Jurkat, Clone E6-1 (cell line): ENCODE measurements around the gene SBK1.
A peak's percentile ranks its signal among the peaks of the same experiment; 100 is the strongest.

Experiments used
- DNase-seq: peaks from one replicate; pipeline ENCODE4 v3.0.0-alpha.2; 2011; ENCODE audit warnings: low read depth, low spot score
- H3K4me3 ChIP-seq: 2 replicates; pipeline ENCODE4 v1.5.1; 2011; ENCODE audit warnings: mild to moderate bottlenecking, low read length, control low read depth, moderate library complexity

Gene SBK1

DNA sequence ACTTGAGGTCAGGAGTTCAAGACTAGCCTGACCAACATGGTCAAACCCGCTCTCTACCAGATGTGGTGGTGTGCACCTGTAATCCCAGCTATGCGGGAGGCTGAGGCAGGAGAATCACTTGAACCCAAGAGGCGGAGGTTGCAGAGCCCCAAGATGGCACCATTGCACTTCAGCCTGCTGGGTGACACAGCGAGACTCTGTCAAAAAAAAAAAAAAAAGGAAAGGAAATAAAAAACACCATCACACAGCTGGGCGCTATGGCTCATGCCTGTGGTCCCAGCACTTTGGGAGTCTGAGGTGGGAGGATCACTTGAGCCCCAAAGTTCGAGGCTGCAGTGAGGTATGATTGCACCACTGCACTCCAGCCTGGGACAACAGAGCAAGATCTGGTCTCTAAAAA is 13.3 kb upstream of the SBK1 start:
- DNase-seq = peak; percentile 46
- no peak overlapping the region for H3K4me3 ChIP-seq

DNA sequence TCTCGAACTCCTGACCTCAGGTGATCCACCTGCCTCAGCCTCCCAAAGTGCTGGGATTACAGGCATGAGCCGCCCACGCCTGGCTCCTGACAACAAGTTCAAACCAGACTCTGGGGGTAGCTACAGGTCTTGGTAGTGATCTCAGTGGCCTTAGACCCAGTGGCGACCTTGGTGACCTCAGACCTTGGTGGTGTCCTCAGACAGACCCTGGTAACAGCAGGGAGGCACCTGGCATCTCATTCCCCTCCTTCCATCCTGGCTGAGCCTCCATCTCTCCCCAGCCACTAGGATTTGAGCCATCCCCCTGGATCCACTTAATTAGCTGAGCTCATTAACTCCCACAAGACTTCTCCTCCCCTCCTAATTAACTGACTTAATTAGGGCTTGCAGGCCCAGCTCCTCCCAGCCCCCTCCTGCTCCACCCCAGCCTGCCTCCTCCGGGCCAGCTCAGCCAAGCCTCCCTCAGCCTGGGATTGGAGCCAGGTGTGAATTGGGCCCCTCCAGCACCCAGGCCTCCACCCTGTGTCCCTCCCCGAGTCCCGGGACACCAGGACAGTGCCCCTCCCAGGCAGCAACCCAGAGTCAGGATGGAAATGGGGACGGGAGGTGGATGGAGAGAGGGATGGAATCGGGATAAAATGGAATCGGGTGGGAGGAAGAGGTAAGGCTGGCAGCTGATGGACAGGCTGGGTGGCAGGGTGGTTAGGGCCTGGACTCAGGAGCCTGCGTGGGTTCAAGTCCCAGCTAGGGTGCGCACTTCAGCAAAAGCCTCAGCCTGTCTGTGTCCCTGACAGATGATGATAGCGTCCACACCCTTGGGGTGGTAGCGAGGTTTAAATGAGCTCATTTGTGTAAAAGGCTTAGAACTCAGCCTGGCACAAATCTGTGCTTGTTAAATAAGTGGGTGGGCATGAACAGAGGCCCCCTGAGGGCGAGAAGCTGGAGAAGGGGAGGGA is 11.2 kb upstream of the SBK1 start:
- H3K4me3 ChIP-seq = no peak overlapping the region
- no peak for DNase-seq

DNA sequence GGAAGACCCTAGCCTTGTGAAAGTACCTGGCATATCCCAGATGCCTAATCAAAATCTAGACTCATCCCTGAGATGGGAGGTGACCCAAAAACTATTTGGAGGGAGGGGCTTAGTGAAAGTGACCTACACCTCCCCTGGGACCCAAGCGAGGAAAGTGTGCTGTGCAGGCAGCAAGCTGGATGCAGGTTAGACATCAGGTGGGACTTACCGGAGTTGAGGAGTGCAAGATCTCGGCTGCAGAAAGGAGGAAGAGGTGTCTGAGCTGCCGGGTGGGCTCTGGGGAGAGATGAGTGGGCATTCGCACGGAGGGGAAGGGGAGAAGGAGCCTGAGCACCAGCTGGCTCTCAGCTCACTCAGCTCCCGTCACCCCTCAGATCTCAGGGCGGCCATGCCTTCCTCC is 10.3 kb upstream of the SBK1 start:
- no peak overlapping the region for H3K4me3 ChIP-seq
- DNase-seq = no peak

DNA sequence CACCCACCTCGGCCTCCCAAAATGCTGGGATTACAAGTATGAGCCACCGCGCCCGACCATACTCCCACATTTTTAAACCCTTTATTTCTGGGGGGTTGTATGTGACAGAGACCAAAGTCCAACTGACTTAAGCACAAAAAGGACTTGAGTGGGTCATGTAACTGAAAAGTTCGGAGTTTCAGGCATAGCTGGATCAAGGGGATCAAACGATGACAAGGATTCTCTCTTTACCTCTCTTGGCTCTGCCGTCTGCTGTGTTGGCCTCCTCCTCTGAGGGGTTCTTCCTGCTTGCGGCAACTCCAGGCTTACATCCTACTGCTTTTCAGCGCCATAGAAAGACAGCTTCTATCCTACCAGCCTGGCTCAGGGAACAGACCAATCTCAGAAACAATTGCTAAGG is 9.2 kb upstream of the SBK1 start:
- no peak for DNase-seq
- no peak overlapping the region for H3K4me3 ChIP-seq

DNA sequence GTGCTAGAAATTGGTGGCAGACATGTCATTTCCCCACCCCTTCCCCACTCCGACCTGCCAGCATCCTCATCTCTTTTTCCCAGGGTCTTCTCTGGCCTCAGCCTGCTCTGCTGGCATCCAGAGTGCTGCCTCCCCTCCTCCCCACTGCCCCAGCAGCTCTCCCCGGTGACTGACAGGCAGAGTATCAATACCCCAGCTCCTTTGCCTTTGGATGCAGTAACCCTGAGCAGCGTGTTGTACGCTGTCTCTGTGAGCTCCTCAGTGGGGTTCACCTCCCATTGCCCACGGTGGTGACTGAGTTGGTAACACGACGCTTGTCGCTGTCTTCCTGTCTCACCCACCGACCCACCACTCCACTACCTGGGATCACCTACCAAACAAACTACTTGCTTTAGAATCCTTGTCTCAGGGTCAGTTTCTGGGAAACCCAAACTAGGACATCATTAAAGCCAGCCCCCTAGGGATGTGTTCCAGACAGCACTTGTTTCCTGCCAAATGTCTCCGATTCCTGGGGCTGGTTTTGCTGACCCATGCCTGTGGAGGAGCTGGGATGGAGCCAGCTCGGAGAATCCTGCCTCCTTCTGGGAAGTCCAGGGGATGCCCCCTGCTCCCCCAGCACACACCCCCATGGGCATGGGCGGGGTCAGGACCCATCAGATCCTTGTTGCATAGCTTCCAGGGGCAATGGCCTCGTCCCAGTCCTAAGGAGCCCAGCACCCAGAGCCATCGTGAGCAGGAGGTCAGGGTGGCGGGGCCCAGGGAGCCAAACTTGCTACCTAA is 8.3 kb upstream of the SBK1 start:
- no peak for DNase-seq
- H3K4me3 ChIP-seq = no peak overlapping the region

DNA sequence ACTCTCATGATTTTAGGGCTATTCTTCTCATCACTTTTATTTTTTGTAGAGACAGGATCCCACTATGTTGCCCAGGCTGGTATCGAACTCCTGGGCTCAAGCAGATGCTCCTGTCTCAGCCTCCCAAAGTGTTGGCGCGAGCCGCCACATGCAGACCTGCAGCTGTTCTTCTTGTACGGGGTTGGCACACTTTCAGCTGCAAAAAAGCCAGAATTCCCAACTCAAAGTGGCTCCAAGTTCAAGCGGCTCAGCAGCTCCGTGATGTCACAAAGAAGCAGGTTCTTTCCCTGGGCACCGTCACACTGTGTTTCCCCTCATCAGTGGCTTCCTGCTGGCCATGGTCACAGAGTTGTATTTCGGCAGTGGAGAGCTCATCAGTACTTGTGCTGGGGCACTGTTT is 6.7 kb upstream of the SBK1 start:
- no peak overlapping the region for H3K4me3 ChIP-seq
- DNase-seq = no peak

DNA sequence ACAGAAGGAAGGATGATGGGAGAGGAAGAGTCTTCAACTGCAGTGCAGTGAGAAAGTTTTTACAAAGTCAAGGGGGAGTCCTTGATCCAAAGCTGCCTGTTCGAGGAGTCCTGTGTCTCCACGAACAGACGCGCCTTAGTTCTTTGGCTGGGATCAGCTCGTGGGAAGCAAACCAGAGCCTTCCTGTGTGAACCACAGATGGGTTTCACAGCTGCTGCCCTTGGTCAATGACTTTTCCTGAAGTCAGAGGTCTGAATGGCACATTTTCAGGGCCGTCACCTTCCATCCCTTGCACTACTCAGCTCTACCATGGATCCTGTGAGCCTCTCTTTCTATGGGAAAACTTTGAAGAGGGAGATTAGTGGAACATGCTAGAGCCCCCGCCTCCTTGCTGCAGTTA is 4.2 kb upstream of the SBK1 start:
- no peak for DNase-seq

DNA sequence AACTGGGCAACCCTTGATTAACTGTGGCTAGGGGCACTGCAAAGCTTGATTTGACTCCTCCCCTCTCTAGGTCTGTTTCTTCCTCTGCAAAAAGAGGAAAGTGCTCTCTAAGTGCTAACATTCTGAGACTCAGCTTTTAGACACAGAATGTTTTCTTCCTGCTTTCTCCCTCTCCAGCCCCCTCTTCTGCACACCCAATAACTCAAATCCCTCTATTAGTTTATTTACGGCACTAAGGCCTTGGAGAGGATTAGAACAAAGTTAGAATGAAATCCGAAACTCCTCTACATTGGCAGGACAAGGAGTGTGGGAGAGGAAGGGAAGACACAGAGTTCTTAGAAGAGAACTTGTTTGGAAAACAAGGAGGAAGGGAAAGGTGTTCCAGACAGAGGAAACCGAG is 3.3 kb upstream of the SBK1 start:
- DNase-seq = no peak

More for the DNA sequence above, 4.2 kb upstream of the SBK1 start:
- H3K4me3 ChIP-seq = no peak overlapping the region

DNA sequence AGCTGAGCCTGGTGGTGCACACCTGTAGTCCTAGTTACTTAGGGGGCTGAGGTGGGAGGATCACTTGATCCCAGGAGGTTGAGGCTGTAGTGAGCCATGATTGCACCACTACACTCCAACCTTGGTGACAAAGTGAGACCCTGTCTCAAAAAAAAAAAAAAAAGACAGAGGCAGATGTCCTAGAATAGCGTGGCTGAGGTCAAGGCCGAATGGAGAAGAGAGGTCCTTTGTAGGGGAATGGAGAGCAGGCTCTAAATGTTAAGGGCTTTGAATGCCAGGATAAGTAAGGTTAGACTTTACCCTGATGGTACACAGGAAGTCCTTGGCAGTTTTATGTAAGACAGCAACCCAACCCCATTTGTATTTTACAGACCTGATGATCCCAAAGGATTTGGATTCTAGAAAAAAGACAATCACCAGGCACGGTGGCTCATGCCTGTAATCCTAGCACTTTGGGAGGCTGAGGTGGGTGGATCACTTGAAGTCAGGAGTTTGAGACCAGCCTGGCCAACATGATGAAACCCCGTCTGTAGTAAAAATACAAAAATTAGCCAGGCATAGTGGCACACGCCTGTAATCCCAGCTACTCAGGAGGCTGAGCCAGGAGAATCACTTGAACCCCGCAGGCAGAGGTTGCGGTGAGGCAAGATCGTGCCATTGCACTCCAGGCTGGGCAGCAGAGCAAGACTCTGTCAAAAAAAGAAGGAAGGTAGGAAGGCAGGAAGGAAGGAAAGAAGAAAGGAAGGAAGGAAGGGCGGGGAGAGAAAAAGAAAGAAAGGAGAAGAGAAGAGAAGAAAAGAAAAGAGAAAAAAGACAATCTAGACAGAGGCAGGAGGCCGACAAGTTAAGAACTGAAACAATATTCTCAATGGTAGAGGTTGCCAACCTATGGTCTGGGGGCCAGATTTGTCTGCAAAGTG is 2.1 kb upstream of the SBK1 start:
- DNase-seq = no peak
- H3K4me3 ChIP-seq = no peak overlapping the region

More for the DNA sequence above, 3.3 kb upstream of the SBK1 start:
- H3K4me3 ChIP-seq = no peak overlapping the region

DNA sequence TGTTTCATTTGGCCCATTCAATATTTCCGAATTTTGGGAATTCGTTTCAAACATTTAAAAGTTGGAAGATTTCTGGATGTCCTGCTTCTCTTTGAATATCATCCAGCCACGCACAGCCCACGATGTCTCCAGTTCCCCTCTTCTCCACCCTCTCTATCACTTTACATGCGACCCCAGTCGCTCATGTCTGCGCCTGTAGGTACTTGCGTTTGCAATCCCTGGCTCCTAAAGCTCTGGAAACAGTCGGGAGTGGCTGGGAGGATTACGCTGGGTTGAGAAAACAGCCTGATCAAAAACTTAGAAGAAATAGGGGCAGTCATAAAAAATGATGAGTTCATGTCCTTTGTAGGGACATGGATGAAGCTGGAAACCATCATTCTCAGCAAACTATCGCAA is 1.5 kb upstream of the SBK1 start:
- H3K4me3 ChIP-seq = no peak overlapping the region
- no peak for DNase-seq

DNA sequence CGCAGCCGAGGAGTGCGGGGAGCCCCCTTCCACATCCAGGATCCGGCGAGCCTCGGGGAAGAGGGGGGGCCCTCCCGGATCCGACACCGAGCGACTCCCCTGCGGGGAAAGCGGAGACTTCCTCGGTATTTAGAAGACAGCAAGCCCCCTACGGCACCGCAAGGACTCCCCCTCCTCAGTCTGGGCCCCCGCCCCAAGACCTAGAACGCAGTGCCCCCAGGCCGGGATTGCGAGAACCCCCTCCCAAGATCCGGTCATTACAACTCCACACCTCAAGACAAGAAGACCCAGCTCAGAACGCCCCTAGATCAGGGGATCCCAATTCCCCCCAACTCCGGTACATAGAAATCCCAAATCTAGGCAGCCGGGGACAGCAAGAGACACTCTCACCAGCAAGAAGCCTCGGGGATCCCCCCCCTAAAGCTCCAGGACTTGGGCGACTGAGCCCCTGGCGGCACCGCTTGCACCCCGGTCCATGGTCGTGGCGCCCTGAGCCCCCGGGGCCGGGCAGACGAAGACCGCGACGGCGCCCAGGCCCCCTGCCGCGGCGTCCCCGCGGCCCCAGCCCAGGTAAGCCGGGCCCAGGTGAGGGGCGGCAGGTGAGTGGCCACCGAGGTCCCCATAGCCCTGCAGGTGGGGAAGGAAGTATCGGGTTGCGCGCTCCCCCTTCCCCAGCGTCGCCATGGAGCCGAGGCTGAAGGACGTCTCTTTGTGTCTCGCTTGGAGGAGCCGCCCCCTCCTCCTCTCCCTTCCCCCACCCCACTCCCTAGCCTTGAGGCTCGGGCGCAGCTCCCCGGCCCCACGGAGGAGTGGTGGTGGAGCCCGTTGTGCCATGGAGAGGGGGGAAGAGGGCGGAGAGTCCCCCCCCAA is 641 bp downstream of the SBK1 start:
- DNase-seq = no peak
- H3K4me3 ChIP-seq = peak overlapping the region; percentile 78

DNA sequence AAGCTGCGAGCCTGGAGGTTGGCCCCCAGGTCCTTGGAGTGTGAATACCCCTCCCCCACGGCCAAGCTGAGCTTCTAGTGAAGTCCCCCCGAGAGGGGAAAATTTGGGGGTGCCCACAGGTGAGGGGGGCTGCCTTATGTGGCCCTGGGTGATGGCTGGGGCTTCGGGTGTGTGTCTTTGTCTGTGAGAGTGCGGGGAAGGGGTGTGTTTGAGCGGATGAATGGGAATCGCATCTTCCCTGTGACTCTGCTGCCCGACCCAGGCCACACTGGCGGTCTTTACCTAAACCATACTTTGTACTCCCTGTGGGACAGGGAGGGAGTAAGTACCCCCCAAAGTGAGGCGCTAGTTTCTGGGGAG is 1.3 kb downstream of the SBK1 start:
- no peak for DNase-seq
- H3K4me3 ChIP-seq = peak overlapping the region; percentile 78

DNA sequence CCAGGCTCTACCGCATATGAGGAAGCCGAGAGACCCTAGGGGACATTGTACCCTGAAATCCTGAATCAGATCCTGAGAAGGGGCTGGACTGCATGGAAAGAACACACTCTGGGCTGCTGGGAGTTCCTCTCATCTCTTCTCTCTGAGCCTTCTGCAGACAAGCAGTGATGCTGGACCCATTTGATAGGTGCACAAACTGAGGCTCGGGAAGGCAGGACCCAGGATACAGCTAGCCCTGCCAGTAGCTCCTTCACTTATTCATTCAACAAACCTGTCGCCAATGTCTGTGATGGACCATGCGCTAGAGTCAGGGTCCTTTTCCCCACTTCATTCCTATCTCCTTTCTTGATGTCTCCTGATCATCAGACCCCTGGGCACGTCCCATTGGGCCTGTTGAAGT is 1.9 kb downstream of the SBK1 start:
- no peak overlapping the region for H3K4me3 ChIP-seq
- no peak for DNase-seq

DNA sequence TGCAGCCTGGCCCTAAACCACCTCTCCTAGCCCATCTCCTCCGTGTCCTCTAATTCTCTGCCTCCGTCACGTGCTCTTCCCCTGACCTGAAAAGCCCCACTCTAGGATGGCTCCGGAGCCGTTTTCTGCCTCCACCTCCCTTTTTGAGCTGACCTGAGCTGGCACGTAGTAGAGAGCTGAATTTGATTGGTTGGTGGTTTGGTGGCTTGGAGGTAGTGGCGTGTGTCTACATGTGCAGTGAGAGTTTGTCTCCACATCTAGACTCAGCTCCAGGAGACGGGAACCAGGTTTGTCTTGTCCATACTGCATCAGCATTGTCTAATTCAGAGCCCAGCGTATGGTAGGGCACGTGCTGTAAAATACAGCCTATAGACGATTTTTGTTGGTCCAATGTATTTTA is 3.0 kb downstream of the SBK1 start:
- no peak overlapping the region for H3K4me3 ChIP-seq
- no peak for DNase-seq

DNA sequence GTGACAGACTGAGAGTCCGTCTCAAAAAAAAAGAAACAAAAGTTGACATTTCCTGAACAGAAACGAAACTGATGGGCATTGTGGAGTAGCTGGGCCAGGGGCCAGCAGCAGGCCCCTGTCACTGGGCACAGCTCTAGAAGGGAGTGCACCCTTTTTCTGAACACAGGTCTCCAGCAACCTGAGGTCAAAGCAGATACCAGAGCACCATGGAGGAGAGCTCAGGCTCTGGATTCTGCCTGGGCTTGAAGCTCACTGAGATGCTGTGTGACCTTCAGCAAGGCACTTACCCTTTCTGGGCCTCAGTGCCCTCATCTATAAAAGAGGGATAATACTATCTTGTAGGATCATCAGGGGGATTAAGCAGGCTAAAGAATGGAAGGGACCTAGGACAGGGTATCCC is 5.0 kb downstream of the SBK1 start:
- DNase-seq = no peak
- H3K4me3 ChIP-seq = no peak overlapping the region

DNA sequence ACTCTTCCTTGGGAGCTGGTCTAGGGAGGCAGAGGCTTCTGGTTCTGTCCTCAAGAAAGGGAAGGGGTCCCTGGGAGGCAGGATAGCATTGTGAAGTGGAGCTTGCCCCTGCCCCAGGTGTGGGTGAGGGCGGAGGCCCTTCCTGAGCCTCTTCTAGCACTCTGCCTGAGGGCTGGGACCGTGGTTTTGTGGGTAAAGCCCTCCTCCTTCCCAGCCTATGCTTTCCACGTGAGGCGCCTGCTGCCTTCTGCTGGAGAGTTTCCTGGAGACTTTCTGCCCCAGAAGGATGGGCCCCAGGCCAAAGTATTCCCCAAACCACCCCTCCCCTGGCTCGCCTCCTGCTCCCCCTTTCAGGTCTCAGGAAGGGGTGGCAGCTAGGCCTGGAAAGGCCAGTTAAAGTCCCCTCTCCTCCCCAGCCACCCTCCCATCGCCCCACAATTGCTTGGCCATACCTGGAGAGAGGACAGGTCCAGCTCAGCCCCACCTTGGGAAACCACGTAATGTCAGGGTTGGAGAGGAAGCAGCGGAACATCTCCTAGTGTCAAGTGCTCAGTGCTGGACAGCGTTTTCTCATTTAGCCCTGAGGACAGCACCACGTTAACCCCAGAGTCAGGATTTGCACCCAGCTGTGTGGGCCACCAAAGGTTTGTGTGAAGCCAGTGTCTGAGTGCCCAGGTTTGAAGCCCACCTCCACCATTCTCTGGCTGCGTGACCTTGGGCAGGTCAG is 5.6 kb downstream of the SBK1 start:
- DNase-seq = peak; percentile 70
- H3K4me3 ChIP-seq = no peak overlapping the region

DNA sequence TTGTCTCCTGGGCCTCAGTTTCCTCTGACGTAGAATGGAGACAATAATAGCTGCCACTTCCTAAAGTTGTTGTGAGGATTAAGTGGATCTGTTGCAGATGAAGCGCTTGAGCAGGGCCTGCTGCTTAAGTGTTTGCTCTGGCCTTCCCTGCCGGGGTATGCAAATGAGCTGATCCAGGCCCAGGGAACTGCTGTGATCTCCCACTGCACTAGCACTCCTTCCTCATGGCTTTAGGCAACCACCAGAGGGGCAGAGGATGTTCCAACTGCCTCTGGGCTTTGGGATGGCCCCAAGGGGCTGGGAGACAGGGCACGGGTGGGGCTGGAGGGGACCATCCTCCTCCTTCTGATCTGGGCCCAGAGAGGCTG is 6.2 kb downstream of the SBK1 start:
- DNase-seq = no peak
- H3K4me3 ChIP-seq = no peak overlapping the region

DNA sequence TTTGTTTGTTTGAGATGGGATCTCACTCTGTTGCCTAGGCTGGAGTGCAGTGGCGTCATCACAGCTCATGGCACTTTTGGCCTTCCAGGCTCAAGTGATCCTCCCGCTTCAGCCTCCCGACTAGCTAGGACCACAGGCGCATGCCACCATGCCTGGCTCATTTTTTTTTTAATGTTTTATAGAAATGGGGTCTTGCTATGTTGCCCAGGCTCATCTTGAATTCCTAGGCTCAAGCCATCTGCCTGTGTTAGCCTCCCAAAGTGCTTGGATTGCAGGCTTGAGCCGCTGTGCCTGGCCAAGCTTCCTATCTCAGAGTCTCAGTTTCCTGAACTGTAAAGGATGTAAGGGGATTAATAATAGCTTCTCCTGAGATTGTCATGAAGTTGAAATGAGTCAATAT is 8.0 kb downstream of the SBK1 start:
- no peak overlapping the region for H3K4me3 ChIP-seq
- DNase-seq = no peak
